ENCODE results near the gene UGT1A10.

DNA sequence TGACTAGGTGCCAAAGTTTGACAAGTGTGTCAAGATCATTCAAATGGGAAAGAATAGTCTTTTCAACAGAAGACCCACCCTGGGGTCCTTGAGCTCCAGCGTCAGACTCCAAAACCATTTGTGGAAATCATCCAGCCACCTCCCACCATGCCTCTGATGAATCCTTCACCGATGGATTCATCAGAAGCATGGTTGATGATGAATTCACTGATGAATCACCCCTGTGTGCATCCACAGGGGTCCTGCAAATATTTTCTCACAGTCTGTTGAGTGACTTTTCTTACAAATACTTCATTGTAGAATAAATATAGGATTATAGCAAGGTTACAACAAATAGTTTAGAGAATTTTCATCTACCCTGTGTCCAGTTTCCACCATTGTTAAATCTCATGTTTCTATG, 39.8 kb downstream of the UGT1A10 start:
- TF ChIP-seq TAF1 (IDR thresholded peaks at IDR 0.05; ENCODE audit: low read depth, low read length) = no peak
- no peak for TF ChIP-seq POLR2A (IDR thresholded peaks at IDR 0.05; ENCODE audit: low read depth, low read length)
- TF ChIP-seq SPI1 (IDR thresholded peaks at IDR 0.05; ENCODE audit: low read depth, low read length) = no peak
- TF ChIP-seq POLR2AphosphoS5 (IDR thresholded peaks at IDR 0.05; ENCODE audit: low read depth, low read length) = no peak
